ENCODE measurements around the gene ISOC2.

Gene ISOC2

DNA sequence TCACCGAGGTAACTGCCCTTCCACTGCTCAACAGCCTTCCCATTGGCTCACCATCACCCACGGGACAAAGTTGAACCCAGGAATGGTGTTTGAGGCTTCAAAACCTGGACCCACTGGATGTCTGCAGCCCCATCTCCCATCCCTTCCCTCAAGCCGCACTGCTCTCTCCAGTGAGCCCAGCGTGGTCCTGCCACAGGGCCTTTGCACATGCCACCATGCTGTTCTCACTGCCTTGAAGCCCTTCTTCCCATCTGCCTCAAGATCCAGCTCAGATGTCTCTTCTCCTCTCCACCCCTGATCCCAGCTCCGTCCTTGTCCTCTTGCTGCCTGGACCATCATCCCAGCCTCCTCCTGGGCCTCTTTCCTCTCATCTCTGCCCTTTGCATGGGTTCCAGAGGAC lies 22.4 kb downstream of the ISOC2 start:
- H3K4me3 ChIP-seq (ENCODE audit: control insufficient read depth, low read depth, low read length): no peak overlapping the region
- TF ChIP-seq, protein P1, sequence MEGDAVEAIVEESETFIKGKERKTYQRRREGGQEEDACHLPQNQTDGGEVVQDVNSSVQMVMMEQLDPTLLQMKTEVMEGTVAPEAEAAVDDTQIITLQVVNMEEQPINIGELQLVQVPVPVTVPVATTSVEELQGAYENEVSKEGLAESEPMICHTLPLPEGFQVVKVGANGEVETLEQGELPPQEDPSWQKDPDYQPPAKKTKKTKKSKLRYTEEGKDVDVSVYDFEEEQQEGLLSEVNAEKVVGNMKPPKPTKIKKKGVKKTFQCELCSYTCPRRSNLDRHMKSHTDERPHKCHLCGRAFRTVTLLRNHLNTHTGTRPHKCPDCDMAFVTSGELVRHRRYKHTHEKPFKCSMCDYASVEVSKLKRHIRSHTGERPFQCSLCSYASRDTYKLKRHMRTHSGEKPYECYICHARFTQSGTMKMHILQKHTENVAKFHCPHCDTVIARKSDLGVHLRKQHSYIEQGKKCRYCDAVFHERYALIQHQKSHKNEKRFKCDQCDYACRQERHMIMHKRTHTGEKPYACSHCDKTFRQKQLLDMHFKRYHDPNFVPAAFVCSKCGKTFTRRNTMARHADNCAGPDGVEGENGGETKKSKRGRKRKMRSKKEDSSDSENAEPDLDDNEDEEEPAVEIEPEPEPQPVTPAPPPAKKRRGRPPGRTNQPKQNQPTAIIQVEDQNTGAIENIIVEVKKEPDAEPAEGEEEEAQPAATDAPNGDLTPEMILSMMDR (IDR thresholded peaks at IDR 0.05; ENCODE audit: control insufficient read depth, insufficient read depth, low read depth, low read length, missing control alignments): no peak
- DNase-seq (ENCODE audit: low read depth): no peak

DNA sequence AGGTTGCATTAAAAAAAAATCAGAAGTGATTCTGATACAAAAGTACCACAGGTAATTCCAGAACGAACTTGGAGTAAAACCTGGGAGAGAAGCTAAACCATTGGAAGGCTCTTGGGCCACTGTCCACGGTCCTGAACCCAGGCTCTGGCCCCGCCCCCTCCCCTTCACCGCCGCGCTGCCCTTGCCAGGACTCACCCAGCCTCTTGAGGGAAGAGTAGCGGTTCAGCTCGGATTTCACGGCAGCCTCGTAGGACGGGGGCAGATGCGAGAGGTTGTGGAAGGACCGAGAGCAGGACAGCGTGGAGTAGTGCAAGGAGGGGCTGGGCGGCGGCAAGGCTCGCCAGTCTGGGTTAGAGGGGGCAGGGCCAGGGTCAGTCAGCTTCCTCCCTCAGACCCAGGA lies 24.0 kb downstream of the ISOC2 start:
- no peak for DNase-seq (ENCODE audit: low read depth)
- TF ChIP-seq, protein P1 (IDR thresholded peaks at IDR 0.05; ENCODE audit: control insufficient read depth, insufficient read depth, low read depth, low read length, missing control alignments): no peak
- H3K4me3 ChIP-seq (ENCODE audit: control insufficient read depth, low read depth, low read length): no peak overlapping the region

DNA sequence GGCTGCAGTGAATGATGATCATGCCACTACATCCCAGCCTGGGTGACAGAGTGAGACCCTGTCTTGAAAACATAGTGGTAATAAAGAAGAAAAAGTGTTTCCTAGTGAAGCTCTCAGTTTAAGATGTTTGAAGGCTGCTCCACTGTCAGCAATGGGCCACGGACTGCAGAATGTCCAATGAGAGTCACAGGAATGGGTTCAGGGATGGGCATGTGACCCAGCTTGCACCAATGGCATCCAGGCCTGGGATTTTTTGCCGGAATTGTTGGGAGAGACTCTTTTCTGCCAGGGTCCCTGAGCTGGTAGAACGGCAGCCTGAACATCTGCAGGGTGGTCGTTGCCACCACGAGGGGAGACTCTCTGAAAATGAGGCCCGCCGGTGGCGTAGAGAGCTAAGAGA lies 24.6 kb downstream of the ISOC2 start:
- no peak overlapping the region for H3K4me3 ChIP-seq (ENCODE audit: control insufficient read depth, low read depth, low read length)
- TF ChIP-seq, protein P1 (IDR thresholded peaks at IDR 0.05; ENCODE audit: control insufficient read depth, insufficient read depth, low read depth, low read length, missing control alignments): no peak
- no peak for DNase-seq (ENCODE audit: low read depth)

DNA sequence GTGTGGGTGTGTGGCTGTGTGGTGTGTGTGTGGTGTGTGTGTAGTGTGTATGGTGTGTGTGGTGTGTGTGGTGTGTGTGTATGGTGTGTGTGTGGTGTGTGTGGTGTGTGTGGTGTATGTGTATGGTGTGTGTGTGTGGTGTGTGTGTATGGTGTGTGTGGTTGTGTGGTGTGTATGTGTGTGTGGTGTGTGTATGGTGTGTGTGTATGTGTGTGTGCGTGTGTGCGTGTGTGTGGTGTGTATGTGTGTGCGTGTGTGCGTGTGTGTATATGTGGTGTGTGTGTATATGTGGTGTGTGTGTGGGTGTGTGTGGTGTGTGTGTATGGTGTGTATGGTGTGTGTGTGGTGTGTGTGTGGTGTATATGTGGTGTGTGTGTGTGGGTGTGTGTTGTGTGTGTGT lies 26.4 kb downstream of the ISOC2 start:
- no peak for DNase-seq (ENCODE audit: low read depth)
- TF ChIP-seq, protein P1 (IDR thresholded peaks at IDR 0.05; ENCODE audit: control insufficient read depth, insufficient read depth, low read depth, low read length, missing control alignments): no peak
- H3K4me3 ChIP-seq (ENCODE audit: control insufficient read depth, low read depth, low read length): no peak overlapping the region

DNA sequence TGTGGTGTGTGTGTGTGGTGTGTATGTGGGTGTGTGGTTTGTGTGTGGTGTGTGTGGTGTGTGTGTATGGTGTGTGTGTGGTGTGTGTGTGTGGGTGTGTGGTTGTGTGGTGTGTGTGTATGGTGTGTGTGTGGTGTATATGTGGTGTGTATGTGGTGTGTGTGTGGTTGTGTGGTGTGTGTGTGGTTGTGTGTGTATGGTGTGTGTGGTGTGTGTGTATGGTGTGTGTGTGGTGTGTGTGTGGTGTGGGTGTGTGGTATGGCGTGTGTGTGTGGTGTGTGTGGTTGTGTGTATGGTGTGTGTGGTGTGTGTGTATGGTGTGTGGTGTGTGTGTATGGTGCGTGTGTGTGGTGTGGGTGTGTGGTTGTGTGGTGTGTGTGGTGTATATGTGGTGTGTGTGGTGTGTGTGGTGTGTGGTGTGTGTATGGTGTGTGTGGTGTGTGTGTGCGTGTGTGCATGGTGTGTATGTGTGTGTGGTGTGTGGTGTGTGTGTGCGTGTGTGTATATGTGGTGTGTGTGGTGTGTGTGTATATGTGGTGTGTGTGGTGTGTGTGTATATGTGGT lies 27.0 kb downstream of the ISOC2 start:
- no peak overlapping the region for H3K4me3 ChIP-seq (ENCODE audit: control insufficient read depth, low read depth, low read length)
- TF ChIP-seq, protein P1 (IDR thresholded peaks at IDR 0.05; ENCODE audit: control insufficient read depth, insufficient read depth, low read depth, low read length, missing control alignments): no peak
- no peak for DNase-seq (ENCODE audit: low read depth)

DNA sequence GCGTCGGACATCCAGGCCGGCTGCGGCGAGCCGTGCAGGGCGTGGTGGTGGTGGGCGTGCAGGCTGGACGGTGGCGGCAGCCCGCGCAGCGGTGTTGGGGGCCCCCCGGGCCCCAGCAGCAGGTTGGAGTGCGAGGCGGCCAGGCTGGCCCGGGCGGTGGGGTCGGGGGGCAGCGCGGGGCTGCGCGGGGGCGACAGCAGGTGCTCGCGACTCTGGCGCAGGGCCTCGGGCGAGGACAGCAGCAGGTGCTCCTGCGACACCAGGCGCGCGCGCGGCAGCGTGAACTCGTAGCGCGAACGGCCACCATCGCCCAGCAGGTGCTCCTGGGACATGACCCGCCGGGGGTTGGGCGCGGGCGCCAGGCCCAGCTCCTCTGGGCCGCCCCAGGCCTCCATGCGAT lies 28.1 kb downstream of the ISOC2 start:
- TF ChIP-seq, protein P1 (IDR thresholded peaks at IDR 0.05; ENCODE audit: control insufficient read depth, insufficient read depth, low read depth, low read length, missing control alignments): no peak
- H3K4me3 ChIP-seq (ENCODE audit: control insufficient read depth, low read depth, low read length): no peak overlapping the region
- no peak for DNase-seq (ENCODE audit: low read depth)
